Activated CD8-positive, alpha-beta memory T cell treated with anti-CD3 and anti-CD28 coated beads, Interleukin-2, amount 50 U/mL, for 1 hour (primary cell): ENCODE measurements around the gene ANAPC1.
"Not testable (repeated sequence)": the region's sequence is repeated elsewhere in the genome, so short reads cannot be mapped to it uniquely, and the experiment has no call there.

Experiments used
- DNase-seq: peaks from one replicate; pipeline ENCODE4 v3.0.0-alpha.2; 2020; ENCODE audit errors: extremely low read depth

The ANAPC1 gene

DNA sequence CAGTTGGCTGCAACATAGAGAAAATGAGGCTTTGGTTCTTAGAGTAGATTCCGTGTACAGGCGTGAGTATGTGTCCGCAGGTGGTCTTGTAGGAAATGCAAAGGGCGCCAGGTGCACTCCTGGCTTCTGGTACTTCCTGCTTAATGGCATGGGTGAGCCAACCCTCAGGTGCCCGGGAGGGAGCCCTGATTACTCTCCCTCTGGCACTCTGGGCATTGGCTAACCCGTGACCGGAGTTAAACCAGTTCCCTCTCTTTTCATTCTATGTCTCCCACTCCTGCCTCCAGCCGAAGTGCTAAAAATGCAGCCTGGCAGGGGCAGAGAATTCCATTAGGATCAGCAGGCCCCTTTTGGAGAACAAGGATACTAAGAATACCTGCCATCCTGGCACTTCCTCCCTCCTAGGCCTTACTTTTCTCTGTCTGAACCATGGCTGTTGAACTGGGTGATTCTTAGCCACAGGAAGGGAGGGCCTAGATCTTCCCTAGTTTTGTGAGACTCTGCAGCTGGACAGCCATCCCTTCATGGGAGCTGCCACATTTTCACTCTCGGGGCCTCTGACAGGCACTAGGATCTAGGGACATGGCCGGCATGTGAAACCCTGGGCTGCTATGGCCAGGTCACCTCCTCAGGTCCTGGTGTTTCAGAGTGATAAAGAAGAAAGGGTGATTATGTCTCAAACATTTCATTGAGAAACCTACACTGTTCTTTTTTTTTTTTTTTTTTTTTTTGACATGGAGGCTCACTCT, 20.9 kb upstream of the ANAPC1 start:
- DNase-seq, result no peak

DNA sequence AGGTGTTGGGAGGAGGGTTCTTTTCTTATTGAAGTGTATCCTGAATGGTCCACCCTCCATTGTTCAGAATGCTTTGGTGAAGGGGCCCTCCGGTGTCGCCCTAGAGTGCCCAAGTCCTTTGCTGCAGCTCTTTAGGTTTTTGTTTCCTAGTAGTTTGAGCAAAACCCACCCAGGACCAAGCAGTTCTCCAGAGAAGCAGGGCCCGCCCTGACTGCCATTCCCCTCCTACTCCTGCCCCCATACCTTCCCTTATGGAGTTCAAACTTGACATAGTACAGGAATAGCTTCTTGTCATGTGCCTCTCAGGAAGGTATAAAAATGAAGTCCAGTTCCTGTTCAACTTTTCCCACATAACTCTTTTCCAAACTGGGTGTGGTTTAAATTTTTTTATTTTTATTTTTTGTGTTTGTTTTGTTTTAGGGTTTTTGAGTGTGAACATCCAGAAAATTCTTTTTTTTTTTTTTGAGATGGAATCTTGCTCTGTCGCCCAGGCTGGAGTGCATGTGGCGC, 20.0 kb upstream of the ANAPC1 start:
- DNase-seq, result no peak

DNA sequence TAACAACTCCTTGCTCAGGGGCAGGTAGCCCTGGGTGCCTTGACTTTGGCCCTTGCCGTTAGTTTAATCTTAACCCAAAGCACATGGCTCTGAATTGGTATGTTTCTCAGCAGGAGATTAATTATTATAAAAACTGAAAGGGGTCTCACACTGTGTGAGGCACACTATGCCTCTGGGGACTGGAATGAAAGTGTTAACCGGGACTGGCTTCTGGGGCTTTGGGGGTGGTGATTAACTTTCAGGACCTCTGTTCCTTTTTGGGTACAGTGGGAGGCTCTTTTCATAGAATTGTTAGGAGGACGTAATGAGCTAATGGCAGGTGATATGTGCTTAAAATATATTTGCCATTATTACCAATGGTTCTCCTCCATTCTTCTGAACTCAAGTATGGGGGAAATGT, 19.5 kb upstream of the ANAPC1 start:
- DNase-seq, result no peak

DNA sequence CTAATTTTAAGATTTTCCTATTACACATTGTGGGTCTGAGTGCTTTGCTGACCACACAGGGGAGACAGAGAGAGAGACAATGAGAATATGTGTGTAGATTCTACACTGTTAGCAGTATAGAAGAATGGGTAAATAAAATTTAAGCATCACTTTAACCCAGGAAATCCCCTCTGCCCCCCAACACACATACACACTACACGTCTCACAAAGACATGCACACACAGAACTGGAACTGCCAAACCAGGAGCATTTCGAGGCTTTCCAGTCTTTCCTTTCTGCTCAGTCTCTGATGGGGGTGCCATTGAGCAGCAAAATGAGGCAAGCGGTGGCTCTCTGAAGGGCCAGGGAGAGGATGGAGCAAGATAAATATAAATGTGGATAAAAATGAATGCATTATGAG, 16.9 kb upstream of the ANAPC1 start:
- no peak for DNase-seq

DNA sequence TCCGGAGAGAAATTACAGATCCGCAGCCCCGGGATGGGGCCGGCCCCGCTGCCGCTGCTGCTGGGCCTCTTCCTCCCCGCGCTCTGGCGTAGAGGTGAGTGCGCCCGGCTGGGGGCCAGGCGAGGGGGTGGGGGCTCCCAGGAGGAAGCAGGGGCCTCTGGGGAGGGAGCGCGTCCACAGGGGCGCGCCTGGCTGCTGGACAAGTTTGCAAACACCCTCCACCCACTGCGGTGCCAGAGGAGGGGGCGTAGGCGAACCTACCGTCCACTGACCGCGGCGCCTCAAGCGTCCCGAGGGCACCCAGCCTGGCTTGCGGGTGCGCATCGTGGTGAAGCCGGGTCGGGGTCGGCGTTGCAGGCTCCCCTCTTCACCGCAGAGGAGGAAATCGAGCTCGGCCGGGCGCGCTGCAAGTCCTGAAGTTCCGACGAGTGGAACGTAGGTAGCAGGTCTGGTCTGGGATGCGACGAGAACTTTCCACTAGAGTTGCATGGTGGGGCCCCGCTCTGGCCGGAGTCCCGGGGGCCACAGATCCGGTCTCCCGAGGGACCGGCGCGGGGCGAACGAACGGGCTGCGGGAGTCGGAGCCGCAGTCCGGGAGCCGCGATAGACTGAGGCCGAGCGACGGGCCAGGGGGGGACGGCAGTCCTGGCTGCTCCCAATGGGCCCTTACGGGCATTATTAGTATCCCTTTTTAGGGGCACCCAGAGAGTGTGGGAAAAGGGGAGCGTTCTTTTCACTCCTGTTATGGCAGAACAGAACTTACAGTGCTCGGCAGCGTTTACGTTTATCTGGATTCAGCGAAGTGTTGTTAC, 14.9 kb upstream of the ANAPC1 start:
- DNase-seq, result no peak

DNA sequence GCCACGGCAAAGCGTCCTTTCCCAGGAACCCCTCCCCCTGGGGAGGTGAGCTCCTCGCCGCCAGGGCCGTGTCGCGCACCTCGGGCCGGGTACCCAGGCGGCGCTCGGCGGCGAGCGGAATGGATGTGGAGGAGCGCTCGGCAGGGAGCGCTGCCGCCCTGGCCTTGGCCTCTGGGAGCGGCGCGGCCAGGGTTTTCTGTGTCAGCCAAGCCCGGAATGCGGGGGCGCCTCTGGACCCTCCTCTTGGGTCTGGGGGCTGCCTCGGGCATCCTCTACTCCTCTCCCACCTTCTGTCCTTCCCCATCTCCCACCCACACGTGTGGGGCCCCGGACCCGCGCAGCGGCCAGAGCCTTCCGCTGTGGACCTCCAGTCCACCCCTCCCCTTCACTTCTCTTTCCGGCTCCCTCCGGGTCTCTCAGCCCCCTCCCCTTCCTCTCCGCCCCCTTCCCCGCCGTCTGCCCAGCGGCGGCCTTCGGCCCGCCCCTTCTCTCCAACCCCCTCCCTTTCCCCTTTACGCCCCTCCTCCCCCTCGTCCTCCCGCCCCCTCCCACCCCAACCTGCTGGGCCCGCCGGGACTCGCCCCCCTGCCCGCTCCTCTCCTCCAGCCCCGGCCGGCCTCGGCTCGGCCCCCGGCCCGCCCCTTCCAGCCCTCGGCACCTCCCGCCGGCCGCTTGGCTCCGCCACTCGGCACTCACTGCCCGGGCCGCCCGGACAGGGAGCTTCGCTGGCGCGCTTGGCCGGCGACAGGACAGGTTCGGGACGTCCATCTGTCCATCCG, 14.1 kb upstream of the ANAPC1 start, which contains the start of gene MERTK:
MERTK (plus strand) TSS at position 684 of the 779 bp plus-strand sequence. CDS start 129 bp downstream, outside the sequence.
- no peak for DNase-seq

DNA sequence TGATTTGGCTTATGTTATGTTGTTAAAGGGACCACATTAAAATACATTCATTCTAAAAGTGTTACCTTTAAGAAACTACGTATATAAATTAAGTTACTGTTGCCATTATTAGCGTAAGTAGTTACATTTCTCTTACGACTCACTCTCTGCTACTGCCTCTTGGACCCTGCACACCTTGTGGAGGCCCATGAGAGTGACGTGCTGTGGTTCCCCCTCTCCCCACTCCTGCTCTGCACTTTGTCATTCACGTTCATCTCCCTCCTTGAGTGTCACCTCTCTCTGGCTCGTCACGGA, 13.6 kb upstream of the ANAPC1 start:
- DNase-seq, result no peak

GRCh38 chr2:111896576-111896975, 12.6 kb upstream of the ANAPC1 start:
- no peak for DNase-seq

DNA sequence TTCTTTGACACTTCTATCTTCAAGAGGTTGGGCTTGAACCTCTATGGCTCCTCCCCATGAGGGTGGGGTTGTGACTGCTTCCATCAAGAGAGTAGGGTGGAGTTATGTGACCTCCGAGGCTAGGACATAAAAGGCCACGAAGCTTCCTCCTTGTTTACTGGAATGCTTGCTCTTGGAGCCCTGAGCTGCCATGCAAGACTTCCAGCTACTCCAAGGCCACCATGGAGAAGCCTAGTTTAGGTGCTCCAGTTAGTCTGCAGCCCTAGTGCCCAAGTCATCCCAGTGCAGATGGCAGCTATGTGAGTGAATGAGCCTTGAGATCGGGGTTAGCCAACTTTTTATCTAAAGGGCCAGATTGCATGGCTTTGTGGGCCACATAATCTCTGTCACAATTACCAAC, 12.0 kb upstream of the ANAPC1 start:
- DNase-seq, result no peak

- DNase-seq, result no peak
Observed at GRCh38 chr2:111884592-111884964, 585 bp upstream of the ANAPC1 start.

DNA sequence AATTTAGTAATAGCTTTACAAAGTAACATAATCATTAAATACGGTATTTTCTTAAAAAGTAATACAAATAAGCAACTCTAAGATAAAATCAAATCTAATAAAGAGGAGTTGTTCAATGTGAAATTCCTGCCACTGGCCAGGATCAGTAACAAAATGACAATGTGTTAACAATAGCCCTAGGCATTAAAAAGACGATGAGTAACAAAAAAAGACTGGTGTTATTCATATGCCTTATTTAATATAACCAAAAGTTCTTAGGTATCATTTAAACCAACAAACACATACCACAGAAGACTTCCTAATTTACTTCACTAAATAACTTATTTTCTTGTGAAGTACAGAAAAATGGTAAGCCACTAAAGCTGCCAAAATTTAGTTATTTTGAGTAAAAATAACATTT, 11.2 kb downstream of the ANAPC1 start:
- DNase-seq, result not testable (repeated sequence)

DNA sequence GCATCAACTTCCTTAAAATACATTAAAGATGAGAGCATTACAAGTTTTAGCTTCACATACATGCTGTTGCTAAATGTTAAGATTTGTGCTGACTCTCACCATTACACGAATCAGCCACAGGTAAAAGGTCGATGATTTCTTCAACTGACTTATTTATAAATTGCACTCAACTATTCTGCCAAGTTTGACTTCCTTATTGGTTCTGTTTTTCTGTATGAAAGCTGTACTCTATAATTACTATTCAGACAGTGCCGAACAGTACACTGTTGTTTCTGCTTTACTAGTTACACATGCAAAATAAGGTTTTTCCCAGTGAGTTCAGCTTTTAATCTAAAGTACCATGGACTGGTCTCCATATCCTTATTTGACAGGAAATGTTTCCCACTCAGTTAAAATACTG, 18.9 kb downstream of the ANAPC1 start:
- not testable (repeated sequence) for DNase-seq

DNA sequence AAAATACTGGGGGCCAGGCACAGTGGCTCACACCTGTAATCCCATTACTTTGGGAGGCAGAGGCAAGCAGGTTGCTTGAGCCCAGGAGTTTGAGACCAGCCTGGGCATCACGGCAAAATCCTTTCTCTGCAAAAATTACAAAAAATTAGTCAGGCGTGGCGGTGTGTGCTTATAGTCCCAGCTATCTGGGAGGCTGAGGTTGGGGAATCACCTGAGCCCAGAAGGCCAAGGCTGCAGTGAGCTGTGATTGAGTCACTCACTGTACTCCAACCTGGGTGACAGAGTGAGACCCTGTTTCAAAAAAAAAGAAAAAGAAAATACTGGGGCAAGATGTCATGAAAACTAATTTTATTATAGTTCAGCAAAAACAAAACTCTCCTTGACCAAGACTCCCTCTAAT, 24.0 kb downstream of the ANAPC1 start:
- not testable (repeated sequence) for DNase-seq

GRCh38 chr2:111852544-111852943, 31.4 kb downstream of the ANAPC1 start:
- not testable (repeated sequence) for DNase-seq

- not testable (repeated sequence) for DNase-seq
Observed at GRCh38 chr2:111850646-111851045, 33.3 kb downstream of the ANAPC1 start.

GRCh38 chr2:111839625-111840282, 44.2 kb downstream of the ANAPC1 start:
- not testable (repeated sequence) for DNase-seq

DNA sequence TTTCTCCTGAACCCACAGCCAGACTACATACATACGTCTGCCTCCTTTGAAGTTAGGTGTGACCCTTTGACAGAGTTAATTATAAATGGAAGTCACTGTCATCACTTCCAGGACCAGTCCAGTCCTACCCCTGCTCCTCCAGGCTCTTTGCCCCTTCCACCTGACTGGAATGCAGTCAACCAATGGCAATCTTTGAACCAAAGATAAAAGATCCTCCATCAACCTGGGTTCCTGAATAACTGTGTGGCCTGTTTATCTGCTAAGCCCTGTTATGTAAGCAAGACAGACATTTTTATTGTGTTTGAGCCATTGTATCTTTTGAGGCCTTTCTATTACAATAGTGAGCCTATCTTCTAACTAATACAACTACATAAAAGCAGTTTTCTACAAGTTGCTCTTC, 45.0 kb downstream of the ANAPC1 start:
- DNase-seq, result not testable (repeated sequence)

GRCh38 chr2:111834221-111834620, 49.8 kb downstream of the ANAPC1 start:
- not testable (repeated sequence) for DNase-seq

DNA sequence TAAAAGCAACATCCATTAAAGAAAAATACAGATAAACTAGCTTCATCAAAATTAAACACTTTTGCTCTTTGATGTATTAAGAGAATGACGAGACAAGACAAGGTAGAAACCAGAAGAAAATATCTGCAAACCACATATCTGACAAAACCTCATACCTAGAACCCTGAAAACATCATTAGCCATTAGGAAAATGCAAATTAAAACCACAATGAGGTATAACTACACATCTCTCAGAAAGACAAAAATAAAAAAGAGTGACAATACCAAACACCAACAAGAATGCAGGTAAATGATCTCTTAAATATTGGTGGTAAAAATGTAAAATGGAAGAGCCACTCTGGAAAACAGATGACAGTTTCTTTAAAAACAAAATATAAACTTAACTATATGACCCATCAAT, 53.5 kb downstream of the ANAPC1 start:
- DNase-seq, result not testable (repeated sequence)

DNA sequence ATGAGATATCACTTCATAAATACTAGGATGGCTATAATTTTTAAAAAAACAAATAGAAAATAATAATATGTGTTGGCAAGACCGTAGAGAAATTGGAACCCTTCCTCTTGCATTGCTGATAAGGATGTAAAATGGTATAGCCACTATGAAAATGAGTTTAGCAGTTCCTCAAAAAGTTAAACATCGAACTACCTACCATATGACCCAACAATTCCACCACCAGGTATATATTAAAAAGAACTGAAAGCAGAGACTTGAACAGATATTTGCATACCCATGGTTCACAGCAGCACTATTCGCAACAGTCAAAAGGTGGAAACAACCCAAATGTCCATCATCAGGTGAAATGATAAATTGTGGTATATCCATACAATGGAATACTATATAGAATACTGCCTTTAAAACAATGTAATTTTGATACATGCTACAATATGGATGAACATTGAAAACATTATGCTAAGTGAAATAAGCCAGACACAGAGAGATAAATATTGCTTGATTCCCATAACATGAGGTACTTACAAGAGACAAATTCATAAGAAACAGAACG, 55.7 kb downstream of the ANAPC1 start:
- not testable (repeated sequence) for DNase-seq

GRCh38 chr2:111812970-111813622, 70.9 kb downstream of the ANAPC1 start:
- DNase-seq, result not testable (repeated sequence)
